NCI-H524 treated with DMSO at 0.1 percent for 48 hours (cell line): Measurements from ENCODE around the gene LSR.
"Not testable (repeated sequence)": the region's sequence is repeated elsewhere in the genome, so short reads cannot be mapped to it uniquely, and the experiment has no call there.

Experiments used
- DNase-seq: peaks from one replicate; lab custom pipeline; 2025; lab: John Stamatoyannopoulos, UW

Gene LSR

GRCh38 chr19:35267353-35267817 is 18.6 kb downstream of the LSR start:
- no peak for DNase-seq

GRCh38 chr19:35267818-35268535 is 19.2 kb downstream of the LSR start:
- no peak for DNase-seq

GRCh38 chr19:35268536-35269437 is 20.0 kb downstream of the LSR start, which contains the start of gene USF2:
USF2 (plus strand) TSS chr19:35268962; CDS start chr19:35269102, 140 bp downstream.
- no peak for DNase-seq

GRCh38 chr19:35269438-35270117 is 20.8 kb downstream of the LSR start:
- peak; percentile 45 for DNase-seq

GRCh38 chr19:35270381-35270811 is 21.6 kb downstream of the LSR start:
- DNase-seq: no peak

- DNase-seq: no peak
Observed at GRCh38 chr19:35271546-35271945, 22.7 kb downstream of the LSR start.

- DNase-seq: no peak
Observed at GRCh38 chr19:35272122-35272719, 23.4 kb downstream of the LSR start.

GRCh38 chr19:35272954-35273649 is 24.3 kb downstream of the LSR start:
- no peak for DNase-seq

GRCh38 chr19:35273686-35274259 is 25.0 kb downstream of the LSR start:
- DNase-seq: no peak

GRCh38 chr19:35274323-35274722 is 25.5 kb downstream of the LSR start:
- no peak for DNase-seq

- no peak for DNase-seq
Observed at GRCh38 chr19:35276706-35277281, 28.0 kb downstream of the LSR start.

GRCh38 chr19:35278578-35279284 is 29.9 kb downstream of the LSR start:
- no peak for DNase-seq

GRCh38 chr19:35279374-35279773 is 30.6 kb downstream of the LSR start:
- DNase-seq: no peak

- no peak for DNase-seq
Observed at GRCh38 chr19:35279985-35280821, 31.4 kb downstream of the LSR start.

- DNase-seq: no peak
Observed at GRCh38 chr19:35281303-35281702, 32.5 kb downstream of the LSR start.

GRCh38 chr19:35284153-35285094 is 35.6 kb downstream of the LSR start:
- no peak for DNase-seq

- no peak for DNase-seq
Observed at GRCh38 chr19:35285095-35285449, 36.3 kb downstream of the LSR start.

- DNase-seq: not testable (repeated sequence)
Observed at GRCh38 chr19:35285465-35285864, 36.7 kb downstream of the LSR start.
